ENCODE results near the gene CRK.

- TF ChIP-seq USF2 (IDR thresholded peaks at IDR 0.05; ENCODE audit: low read depth, low read length) (no peak), POLR2A (IDR thresholded peaks at IDR 0.05; ENCODE audit: low read depth, low read length) (no peak), CTCF (conservative IDR thresholded peaks at IDR 0.05; ENCODE audit: low read depth, low read length) (no peak), RAD21 (IDR thresholded peaks at IDR 0.05; ENCODE audit: low read length) (no peak), SMC3 (IDR thresholded peaks at IDR 0.05; ENCODE audit: low read depth, low read length) (no peak), BHLHE40 (IDR thresholded peaks at IDR 0.05; ENCODE audit: low read depth, low read length) (no peak), CEBPB (IDR thresholded peaks at IDR 0.05; ENCODE audit: low read depth, low read length) (no peak), FOS (IDR thresholded peaks at IDR 0.05; ENCODE audit: low read depth, low read length) (no peak), RCOR1 (IDR thresholded peaks at IDR 0.05; ENCODE audit: insufficient replicate concordance, low read length) (no peak), RFX5 (IDR thresholded peaks at IDR 0.05; ENCODE audit: low read depth, low read length) (no peak), MAFK (IDR thresholded peaks at IDR 0.05; ENCODE audit: low read depth, low read length) (no peak)
These were observed 47.7 kb upstream of the CRK start for GRCh38 chr17:1503699-1504098.
